NB4 (cell line): ENCODE results near the gene MFSD11.
A peak's percentile ranks its signal among the peaks of the same experiment; 100 is the strongest.

ENCODE experiments used
- POLR2A ChIP-seq: IDR thresholded peaks from 2 replicates; pipeline ENCODE4 v1.6.1; 2011; ENCODE audit warnings: mild to moderate bottlenecking; ENCODE audit not compliant: insufficient read length; ENCODE audit errors: extremely low read depth
- TF ChIP-seq, protein P1 (sequence below): IDR thresholded peaks from 2 replicates; pipeline ENCODE4 v1.6.1; 2011; ENCODE audit warnings: low read depth, low read length
- TF ChIP-seq, protein P2 (sequence below): IDR thresholded peaks from one replicate; pipeline ENCODE4 v1.5.1; 2012; ENCODE audit warnings: low read depth, low read length

DNA sequence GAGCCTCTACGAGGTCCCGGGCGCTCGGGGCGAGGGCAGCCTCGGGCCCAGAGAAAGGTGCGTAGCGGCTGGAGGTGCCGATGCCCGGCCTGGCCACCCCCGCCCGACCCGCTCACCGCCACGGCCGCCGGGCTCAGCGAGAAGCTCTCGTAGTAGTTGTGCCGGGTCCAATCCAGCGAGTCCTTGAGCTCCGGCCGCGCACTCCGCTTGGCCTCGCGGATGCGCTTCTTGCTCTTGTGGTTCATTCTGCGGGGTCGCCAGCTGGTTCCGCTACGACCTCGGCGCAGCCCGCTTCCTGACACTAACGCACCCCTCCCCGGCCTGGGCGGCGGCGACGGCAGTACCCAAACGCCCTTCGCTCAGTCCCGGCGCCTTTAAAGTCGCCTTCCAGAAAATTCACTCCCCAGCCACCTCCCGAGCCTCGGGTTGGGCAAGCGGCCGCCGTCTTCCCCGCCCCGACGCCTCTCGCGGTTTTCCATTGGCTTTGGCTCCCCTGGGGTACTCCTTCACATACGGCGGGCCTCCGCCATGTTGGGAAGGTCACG is 11.6 kb upstream of the MFSD11 start, which contains the start of gene JMJD6:
- TF ChIP-seq, protein P1, sequence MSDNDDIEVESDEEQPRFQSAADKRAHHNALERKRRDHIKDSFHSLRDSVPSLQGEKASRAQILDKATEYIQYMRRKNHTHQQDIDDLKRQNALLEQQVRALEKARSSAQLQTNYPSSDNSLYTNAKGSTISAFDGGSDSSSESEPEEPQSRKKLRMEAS: peak; percentile 62; the same call in 1 of the 2 replicates
- TF ChIP-seq, protein P2, sequence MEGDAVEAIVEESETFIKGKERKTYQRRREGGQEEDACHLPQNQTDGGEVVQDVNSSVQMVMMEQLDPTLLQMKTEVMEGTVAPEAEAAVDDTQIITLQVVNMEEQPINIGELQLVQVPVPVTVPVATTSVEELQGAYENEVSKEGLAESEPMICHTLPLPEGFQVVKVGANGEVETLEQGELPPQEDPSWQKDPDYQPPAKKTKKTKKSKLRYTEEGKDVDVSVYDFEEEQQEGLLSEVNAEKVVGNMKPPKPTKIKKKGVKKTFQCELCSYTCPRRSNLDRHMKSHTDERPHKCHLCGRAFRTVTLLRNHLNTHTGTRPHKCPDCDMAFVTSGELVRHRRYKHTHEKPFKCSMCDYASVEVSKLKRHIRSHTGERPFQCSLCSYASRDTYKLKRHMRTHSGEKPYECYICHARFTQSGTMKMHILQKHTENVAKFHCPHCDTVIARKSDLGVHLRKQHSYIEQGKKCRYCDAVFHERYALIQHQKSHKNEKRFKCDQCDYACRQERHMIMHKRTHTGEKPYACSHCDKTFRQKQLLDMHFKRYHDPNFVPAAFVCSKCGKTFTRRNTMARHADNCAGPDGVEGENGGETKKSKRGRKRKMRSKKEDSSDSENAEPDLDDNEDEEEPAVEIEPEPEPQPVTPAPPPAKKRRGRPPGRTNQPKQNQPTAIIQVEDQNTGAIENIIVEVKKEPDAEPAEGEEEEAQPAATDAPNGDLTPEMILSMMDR: no peak
- no peak for TF ChIP-seq POLR2A
